SKM-1 (cell line): Measurements from ENCODE around the gene MAP3K5.

ENCODE experiments used
- DNase-seq: peaks from one replicate; lab custom pipeline; 2025; ENCODE audit not compliant: unreplicated experiment; lab: John Stamatoyannopoulos, UW

Gene MAP3K5

DNA sequence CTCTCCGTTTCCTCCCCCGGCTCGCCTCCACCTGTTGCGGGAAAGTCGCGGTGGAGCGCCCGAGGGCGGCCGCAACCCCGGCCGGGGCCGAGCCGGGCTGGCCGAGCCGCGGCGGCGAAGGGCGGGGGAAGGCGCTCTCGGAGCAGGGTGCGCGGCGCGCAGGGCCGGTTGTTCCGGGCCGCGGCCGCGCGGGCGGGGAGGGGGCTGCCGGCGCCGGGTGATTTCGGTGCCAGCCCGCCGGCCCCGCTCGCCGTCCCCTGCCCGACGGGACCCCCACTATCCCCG, 242.3 kb downstream of the MAP3K5 start:
- DNase-seq, result no peak

DNA sequence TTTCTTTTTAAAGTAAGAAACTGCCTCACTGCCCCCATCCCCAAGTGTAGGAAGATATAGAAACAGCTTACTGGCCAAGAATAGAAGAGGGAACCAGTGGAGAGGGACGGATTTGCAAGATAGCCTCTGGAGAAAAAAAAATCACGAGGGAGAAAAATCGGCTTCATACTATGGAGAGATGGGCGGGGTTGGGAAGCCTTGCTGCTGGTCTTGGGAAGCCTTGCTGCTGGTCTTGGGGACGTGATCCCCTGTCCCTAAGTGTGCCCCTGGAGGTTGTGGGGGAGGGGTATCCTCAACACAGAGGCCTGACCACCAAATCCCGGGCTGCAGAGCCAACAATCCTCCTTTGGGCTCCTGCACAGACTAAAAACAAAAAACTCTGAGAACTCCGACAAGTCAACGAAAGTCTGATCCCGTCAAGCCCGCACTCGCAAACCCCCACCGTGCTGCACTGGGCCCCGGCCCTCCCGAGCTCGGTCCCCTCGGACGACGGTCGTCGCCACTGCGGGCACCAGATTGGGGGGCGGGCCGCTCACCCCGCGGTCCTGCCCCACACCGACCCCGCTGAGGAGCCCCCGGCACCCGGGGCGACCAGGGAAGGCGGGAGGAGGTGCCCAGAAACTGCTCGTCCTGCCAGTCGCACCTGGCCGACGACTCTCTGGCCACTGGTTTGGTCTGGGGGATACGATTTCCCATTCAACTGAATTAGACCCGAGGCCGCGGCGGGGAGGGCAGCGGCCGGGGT, 242.8 kb downstream of the MAP3K5 start:
- no peak for DNase-seq

DNA sequence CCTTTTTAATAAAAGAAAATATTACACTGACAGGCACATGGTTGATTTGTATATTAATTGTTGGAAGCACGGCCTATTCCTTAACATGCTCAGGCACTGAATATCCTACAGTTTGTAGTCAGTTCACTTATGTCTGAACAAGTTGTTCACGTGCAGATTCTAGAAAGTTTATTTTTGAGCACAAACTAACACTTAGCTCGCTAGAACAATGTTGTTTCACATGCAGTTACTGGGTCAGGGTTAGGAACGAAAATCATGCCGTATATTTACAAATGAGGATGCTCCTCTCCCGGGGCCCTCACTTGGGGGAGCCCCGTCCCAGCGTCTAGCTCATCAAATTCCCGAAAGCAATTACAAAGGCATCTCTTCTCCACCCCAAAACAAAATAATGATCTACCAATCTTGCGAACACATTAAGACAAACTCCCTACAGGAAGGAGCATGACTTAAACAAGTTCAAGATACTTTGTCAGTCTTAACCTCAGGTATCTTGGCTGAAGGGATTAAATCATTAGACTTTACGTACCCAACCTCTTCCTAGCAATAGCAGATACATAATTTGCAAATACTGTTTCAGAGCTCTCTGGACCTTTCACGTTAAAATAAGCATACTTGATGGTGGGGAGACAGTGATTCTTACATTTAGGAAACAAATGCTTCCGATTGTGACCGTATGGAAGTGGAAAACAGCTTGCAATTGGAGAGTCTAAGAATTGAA, 243.5 kb downstream of the MAP3K5 start:
- no peak for DNase-seq

GRCh38 chr6:136547871-136548270, 244.4 kb downstream of the MAP3K5 start:
- no peak for DNase-seq

DNA sequence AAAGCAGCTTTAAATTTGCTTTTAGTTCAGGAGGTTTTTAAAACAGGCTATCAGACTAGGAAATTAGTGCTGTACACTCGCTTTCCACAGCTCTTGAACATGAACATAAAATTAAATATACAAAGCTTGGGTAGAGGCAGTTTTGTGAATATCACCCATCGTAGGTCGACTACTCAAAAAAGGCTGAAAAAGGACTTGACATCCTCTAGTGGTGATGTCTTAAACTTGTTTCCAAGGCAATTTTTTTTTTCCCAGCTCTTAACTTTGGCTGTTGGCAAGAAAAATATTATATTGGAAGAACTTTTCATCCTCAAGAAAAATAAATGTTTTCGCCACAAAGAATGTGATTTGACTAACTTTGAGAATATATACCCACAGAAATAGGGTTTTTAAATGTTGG, 244.9 kb downstream of the MAP3K5 start:
- DNase-seq, result peak; percentile 36

DNA sequence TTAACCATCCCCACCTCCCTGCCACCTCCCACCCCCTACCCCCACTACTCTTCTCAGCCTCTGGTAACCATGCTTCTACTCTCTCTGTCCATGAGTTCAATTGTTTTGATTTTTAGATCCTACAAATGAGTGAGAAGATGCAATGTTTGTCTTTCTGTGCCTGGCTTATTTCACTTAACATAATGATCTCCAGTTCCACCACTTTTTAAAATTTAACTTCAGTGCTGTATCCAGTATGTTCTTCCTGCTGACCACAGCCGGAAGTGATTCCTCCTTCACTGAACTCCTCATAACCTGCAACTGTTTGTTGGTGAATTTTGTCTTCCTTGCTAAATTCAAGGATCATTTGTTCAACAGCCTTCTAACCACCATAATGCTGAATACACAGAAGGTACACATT, 245.9 kb downstream of the MAP3K5 start:
- DNase-seq, result no peak

- DNase-seq, result no peak
Measured at GRCh38 chr6:136544326-136544725, 248.0 kb downstream of the MAP3K5 start.

- DNase-seq, result no peak
Measured at GRCh38 chr6:136541395-136541794, 250.9 kb downstream of the MAP3K5 start.

- no peak for DNase-seq
Measured at GRCh38 chr6:136539967-136540652, 252.2 kb downstream of the MAP3K5 start.

- DNase-seq, result no peak
Measured at GRCh38 chr6:136538836-136539235, 253.4 kb downstream of the MAP3K5 start.

DNA sequence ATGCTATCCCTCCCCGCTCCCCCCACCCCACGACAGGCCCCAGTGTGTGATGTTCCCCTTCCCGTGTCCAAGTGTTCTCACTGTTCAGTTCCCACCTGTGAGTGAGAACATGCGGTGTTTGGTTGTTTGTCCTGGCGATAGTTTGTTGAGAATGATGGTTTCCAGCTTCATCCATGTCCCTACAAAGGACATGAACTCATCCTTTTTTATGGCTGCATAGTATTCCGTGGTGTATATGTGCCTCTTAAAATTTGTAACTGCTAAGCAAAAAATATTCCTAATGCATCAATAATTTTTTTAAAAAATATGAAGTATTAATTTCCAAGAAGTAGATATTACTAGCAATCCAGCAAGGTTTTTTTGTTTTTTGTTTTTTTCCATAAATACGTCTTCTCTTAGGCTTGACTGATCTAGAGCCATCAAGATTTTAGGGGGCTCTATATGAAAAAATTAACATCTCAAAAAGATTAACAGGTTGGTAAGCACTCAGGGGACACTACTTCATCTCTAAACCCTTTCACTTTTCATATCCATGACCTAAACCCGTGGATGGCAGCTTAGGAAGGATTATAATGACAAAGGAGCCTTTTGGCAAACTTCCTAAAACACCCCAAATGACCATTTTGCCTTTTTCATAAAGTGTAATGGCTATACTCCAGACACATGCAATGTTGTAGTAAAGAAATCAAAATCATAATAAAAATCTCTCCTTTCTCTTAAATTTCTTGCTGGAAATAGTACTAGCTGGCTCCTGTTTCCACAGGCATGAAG, 256.2 kb downstream of the MAP3K5 start:
- DNase-seq, result no peak

DNA sequence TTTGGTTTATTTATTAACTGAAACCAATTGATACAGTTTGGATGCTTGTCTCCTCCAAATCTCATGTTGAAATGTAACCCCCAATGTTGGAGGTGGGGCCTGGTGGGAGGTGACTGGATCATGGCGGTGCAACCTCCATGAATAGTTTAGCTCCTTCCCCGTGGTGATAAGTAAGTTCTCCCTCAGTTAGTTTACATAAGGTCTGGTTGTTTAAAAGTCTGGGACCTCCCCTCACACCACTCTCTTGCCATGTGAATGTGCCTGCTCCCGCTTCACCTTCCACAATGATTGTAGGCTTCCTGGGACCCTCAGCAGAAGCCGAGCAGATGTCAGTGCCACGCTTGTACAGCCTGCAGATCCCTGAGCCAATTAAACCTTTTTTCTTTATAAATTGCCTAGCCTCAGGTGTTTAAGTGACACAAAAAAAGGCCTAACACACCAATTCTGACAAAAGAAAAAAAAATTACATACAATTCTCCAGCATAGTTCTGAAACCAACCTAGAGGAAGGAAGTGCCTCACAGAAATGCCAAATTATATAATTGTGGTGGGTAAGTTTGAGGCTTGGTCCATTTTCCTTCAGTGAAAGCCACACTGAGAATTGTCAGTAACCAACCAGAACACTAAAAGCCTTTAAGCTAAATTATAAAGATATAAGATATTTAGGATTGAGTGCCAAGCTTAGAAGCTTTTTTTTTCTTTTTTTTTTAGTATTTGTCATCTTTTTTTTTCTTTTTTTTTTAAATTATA, 257.1 kb downstream of the MAP3K5 start:
- no peak for DNase-seq

- no peak for DNase-seq
Measured at GRCh38 chr6:136534268-136534667, 258.0 kb downstream of the MAP3K5 start.

GRCh38 chr6:136533487-136533886, 258.8 kb downstream of the MAP3K5 start:
- no peak for DNase-seq

DNA sequence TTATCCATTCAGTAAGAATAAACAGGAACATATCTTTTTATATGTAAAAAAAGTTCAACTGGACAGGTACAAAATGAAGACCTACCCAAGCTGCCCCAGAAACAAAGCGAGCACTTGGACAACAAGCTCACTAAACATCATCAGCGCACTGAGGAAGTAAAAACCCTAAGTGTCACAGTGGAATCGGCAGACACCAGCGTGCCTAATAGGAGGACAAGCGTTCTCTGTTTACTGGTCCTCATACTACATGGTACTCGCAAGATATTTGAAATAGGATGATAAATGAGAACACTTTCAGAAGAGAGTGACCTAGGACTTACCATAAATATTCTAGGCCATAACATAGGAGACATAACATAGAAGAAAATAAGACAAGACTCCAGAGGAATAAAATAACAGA, 260.2 kb downstream of the MAP3K5 start:
- DNase-seq, result no peak

- DNase-seq, result no peak
Measured at GRCh38 chr6:136529710-136530109, 262.6 kb downstream of the MAP3K5 start.

- no peak for DNase-seq
Measured at GRCh38 chr6:136528477-136528876, 263.8 kb downstream of the MAP3K5 start.

- no peak for DNase-seq
Measured at GRCh38 chr6:136527831-136528230, 264.4 kb downstream of the MAP3K5 start.

- DNase-seq, result no peak
Measured at GRCh38 chr6:136526937-136527336, 265.3 kb downstream of the MAP3K5 start.

DNA sequence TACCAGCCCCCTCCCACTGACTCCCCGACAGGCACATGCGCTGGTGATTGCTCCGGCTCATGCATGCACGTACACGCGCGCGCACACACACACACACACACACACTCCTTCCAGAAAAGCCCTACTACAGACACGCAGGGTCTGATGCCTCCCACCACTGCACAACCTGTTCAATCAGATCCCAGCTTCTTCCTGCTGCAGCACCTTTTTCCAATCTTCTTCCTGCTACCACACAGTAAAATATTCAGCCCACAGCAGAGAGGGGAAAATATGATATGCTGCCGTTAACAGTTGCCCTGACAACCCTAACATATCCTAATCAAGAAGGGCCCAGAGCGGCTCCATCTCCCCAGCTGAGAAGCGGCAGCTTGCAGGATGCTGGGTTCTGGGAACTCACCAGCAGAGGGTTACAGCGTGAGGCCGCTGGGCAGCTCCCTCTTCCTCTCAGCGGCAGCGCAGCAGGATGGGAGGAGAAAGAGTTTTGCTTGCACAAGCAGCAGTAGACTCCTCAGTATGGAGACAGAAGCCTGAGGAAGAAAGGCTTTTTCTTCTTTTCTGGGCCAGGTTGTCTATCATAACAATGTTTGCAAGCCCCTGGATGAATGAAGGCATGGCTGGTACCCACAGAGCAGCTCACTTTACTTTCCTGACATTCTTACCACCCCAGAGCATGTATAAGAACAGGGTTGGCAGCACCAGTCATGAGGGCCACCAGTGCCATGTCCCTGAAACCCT, 265.9 kb downstream of the MAP3K5 start:
- DNase-seq, result no peak
